B cell (primary cell): ENCODE data around the gene MAML2. TPM values are rescaled to one million over a fixed set of nuclear protein-coding genes. Genes with fewer than 3 reads are reported as not detected.

Experiments
- ATAC-seq: fragments of 200-7000 bp; cut with Tn5 transposase; one replicate; pipeline ENCODE4 v1.10.0; 2021; ENCODE audit warnings: low read depth, mild to moderate bottlenecking, moderate number of reproducible peaks, moderate library complexity
- CTCF ChIA-PET: fragments of 350-600 bp; sonication (Branson Sonifier 250); formaldehyde crosslinking; loops from one replicate; lab custom pipeline; 2021; ENCODE audit warnings: antibody characterized with exemption, inconsistent platforms; lab: Charles Lee
- POLR2A ChIA-PET: fragments of 350-600 bp; sonication (Branson Sonifier 250); formaldehyde crosslinking; loops from one replicate; lab custom pipeline; 2021; ENCODE audit warnings: antibody characterized with exemption; lab: Charles Lee
- DNase-seq: peaks from one replicate; pipeline ENCODE4 v3.0.0; 2013
- H2AFZ ChIP-seq: 2 replicates; pipeline ENCODE4 v1.6.1; 2012; ENCODE audit warnings: mild to moderate bottlenecking, low read depth, low read length; ENCODE audit not compliant: insufficient read depth, poor library complexity, severe bottlenecking
- H3K27ac ChIP-seq, 2 donors: 1 replicate in 1 of 2; 2 replicates in 1 of 2; pipeline ENCODE4 v1.5.1; 2012 to 2013; ENCODE audit warnings: low read length in 2 of 2, mild to moderate bottlenecking in 2 of 2, moderate library complexity in 1 of 2
- H3K27me3 ChIP-seq, 4 experiments: fragments of 200-600 bp in 1 of 4; sonication (generic) in 1 of 4; replicated peaks in 1 of 4; 1 replicate in 2 of 4; 2 replicates in 2 of 4; pipeline versions ENCODE4 v1.6.1 to v1.7.0; 2013 to 2016; ENCODE audit warnings: low read length in 3 of 4, mild to moderate bottlenecking in 2 of 4, mixed read lengths in 1 of 4, moderate library complexity in 1 of 4; ENCODE audit not compliant: insufficient read depth in 4 of 4, control insufficient read depth in 3 of 4; ENCODE audit errors: control extremely low read depth in 1 of 4
- H3K36me3 ChIP-seq, 2 experiments: replicated peaks in 1 of 2; 1 replicate in 1 of 2; 2 replicates in 1 of 2; pipeline versions ENCODE4 v1.6.1 to v1.7.1; 2013; ENCODE audit warnings: low read length in 1 of 2; ENCODE audit not compliant: insufficient read depth in 2 of 2, control insufficient read depth in 1 of 2; ENCODE audit errors: control extremely low read depth in 1 of 2, extremely low read depth in 1 of 2
- H3K4me1 ChIP-seq, 2 donors: fragments of 200-600 bp in 1 of 2; sonication (generic) in 1 of 2; 1 replicate in 1 of 2; 2 replicates in 1 of 2; pipeline versions ENCODE4 v1.5.1 to v1.6.1; 2013 to 2017; ENCODE audit warnings: low read length in 2 of 2; ENCODE audit not compliant: control insufficient read depth in 2 of 2, insufficient read depth in 2 of 2
- H3K4me2 ChIP-seq: replicated peaks from 2 replicates; pipeline ENCODE3; 2012; ENCODE audit warnings: mild to moderate bottlenecking, low read depth, low read length; ENCODE audit not compliant: poor library complexity, severe bottlenecking
- H3K4me3 ChIP-seq, 5 experiments: fragments of 200-600 bp in 1 of 5; sonication (generic) in 1 of 5; 1 replicate in 3 of 5; 2 replicates in 2 of 5; pipeline versions ENCODE4 v1.5.1 to v1.7.0; 2011 to 2016; ENCODE audit warnings: low read length in 4 of 5, mild to moderate bottlenecking in 4 of 5, low read depth in 2 of 5, control low read depth in 1 of 5, moderate library complexity in 1 of 5; ENCODE audit not compliant: insufficient read depth in 1 of 5; ENCODE audit errors: control extremely low read depth in 1 of 5, extremely low read depth in 1 of 5
- H3K79me2 ChIP-seq: fragments of 200-600 bp; sonication (generic); one replicate; pipeline ENCODE4 v1.6.0; 2016; ENCODE audit warnings: low read length; ENCODE audit not compliant: control insufficient read depth, insufficient read depth
- H3K9ac ChIP-seq: fragments of 200-600 bp; sonication (generic); 2 replicates; pipeline ENCODE4 v1.6.1; 2017; ENCODE audit warnings: mild to moderate bottlenecking, low read length, moderate library complexity
- H3K9me3 ChIP-seq, 3 donors: one replicate each; pipeline versions ENCODE4 v1.6.1 to v1.7.1; 2013; ENCODE audit warnings: low read length in 2 of 3; ENCODE audit not compliant: control insufficient read depth in 2 of 3, insufficient read depth in 1 of 3; ENCODE audit errors: control extremely low read depth in 1 of 3
- H4K20me1 ChIP-seq: 2 replicates; pipeline ENCODE4 v1.6.0; 2012; ENCODE audit warnings: mild to moderate bottlenecking, low read length; ENCODE audit not compliant: insufficient read depth, control insufficient read depth, poor library complexity, severe bottlenecking
- H3K27ac Mint-ChIP-seq: one replicate; pipeline ENCODE4 v1.8.0; 2021; ENCODE audit warnings: mixed read lengths
- H3K27me3 Mint-ChIP-seq: one replicate; pipeline ENCODE4 v1.8.0; 2021; ENCODE audit warnings: mixed read lengths
- H3K4me1 Mint-ChIP-seq: one replicate; pipeline ENCODE4 v1.8.0; 2021; ENCODE audit warnings: mixed read lengths
- H3K4me3 Mint-ChIP-seq: one replicate; pipeline ENCODE4 v1.8.0; 2021; ENCODE audit warnings: mixed read lengths
- H3K9me3 Mint-ChIP-seq: one replicate; pipeline ENCODE4 v1.8.0; 2022; ENCODE audit warnings: mixed read lengths; ENCODE audit not compliant: insufficient read depth
- EZH2 ChIP-seq: IDR thresholded peaks from 2 replicates; pipeline ENCODE4 v1.6.1; 2012; ENCODE audit warnings: borderline replicate concordance, low read depth, mild to moderate bottlenecking, moderate library complexity, low read length; ENCODE audit not compliant: insufficient read depth, poor library complexity, severe bottlenecking
- WGBS: methylation state at CpG from one replicate; pipeline ENCODE4 v1.1.5; 2013; ENCODE audit warnings: missing lambda C conversion rate; ENCODE audit not compliant: insufficient coverage; 5-methylcytosine and 5-hydroxymethylcytosine counted together
- intact Hi-C: fragments of 100-400 bp; cut with micrococcal nuclease; formaldehyde crosslinking; loops from one replicate; pipeline ENCODE4 v1.10.0; 2022
- polyA plus RNA-seq: library from polyadenylated mRNA; depleted of rRNA; stranded (reverse); fragments of >200 nt; gene quantifications from 2 replicates; pipeline ENCODE4 v1.2.3, GENCODE V29; 2012
- total RNA-seq, 2 donors: library from RNA; stranded (reverse); fragments of 120-200 nt in 1 of 2; gene quantifications; 1 replicate in 1 of 2; 2 replicates in 1 of 2; pipeline versions ENCODE4 v1.2.3 to v1.2.4, GENCODE V29; 2013 to 2022
- TF ChIP-seq, protein P1 (sequence below): fragments of 200-600 bp; IDR thresholded peaks from one replicate; pipeline ENCODE4 v1.8.0; 2022; ENCODE audit warnings: antibody characterized with exemption, mild to moderate bottlenecking

MAML2 gene
- total and polyA plus RNA-seq, 2 donors (not counting 1 experiment from before 2014, with no cell fraction given), result 10.7 to 26.4 TPM

DNA sequence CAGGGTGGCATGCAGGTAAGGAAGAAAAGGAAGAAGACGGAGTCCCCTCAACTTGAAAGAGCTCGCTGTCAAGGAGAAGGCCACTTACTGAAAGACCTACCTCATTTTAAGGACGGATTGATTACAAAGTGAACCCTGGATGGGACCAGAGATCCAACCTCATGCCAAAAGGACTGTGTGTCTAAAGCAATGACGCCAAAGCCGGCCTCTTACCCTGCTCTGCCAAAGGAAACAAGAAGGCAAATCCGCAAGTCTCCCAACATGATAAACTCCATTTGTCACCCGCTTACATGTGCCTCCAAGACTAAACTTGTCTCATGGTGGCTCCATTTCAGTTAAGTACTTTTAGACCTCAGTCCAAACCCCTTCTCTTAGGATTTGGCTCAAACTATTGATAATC is 270.4 kb downstream of the MAML2 start:
- no peak overlapping the region for H2AFZ ChIP-seq
- H3K4me1 Mint-ChIP-seq, result peaks cover 39% of the 10 kb centered on the region
- H3K27me3 Mint-ChIP-seq, result no peaks in the 10 kb centered on the region
- no peak overlapping the region for H3K4me3 ChIP-seq
- TF ChIP-seq, protein P1, sequence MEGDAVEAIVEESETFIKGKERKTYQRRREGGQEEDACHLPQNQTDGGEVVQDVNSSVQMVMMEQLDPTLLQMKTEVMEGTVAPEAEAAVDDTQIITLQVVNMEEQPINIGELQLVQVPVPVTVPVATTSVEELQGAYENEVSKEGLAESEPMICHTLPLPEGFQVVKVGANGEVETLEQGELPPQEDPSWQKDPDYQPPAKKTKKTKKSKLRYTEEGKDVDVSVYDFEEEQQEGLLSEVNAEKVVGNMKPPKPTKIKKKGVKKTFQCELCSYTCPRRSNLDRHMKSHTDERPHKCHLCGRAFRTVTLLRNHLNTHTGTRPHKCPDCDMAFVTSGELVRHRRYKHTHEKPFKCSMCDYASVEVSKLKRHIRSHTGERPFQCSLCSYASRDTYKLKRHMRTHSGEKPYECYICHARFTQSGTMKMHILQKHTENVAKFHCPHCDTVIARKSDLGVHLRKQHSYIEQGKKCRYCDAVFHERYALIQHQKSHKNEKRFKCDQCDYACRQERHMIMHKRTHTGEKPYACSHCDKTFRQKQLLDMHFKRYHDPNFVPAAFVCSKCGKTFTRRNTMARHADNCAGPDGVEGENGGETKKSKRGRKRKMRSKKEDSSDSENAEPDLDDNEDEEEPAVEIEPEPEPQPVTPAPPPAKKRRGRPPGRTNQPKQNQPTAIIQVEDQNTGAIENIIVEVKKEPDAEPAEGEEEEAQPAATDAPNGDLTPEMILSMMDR, result no peak
- no peak for TF ChIP-seq EZH2
- intact Hi-C loops, result no loop called here
- H4K20me1 ChIP-seq, result no peaks in the 10 kb centered on the region
- ChIA-PET CTCF (interaction anchor here (0.6 to 3.0 kb wide), 3 partner anchors 18 to 535 kb away, joined by 3 to 24 read pairs (median 4); partner anchors contain the start of gene MAML2), POLR2A (no interaction called here)
- no peak overlapping the region for H3K4me2 ChIP-seq
- peaks cover 29 to 30% of the 10 kb centered on the region in 2 donors for H3K4me1 ChIP-seq
- no peaks in the 10 kb centered on the region for H3K27me3 ChIP-seq
- H3K9ac ChIP-seq, result no peak overlapping the region
- WGBS, result 98% methylated on average over 6 of the region's 7 CpGs
- peaks cover 0 to 2% of the 10 kb centered on the region in 2 experiments for H3K36me3 ChIP-seq
- no peak for DNase-seq
- H3K79me2 ChIP-seq, result peaks cover 3% of the 10 kb centered on the region
- H3K4me3 Mint-ChIP-seq, result no peak overlapping the region
- no peak for ATAC-seq
- H3K9me3 Mint-ChIP-seq, result no peaks in the 10 kb centered on the region
- no peaks in the 10 kb centered on the region for H3K9me3 ChIP-seq
- H3K27ac Mint-ChIP-seq, result no peak overlapping the region
- H3K27ac ChIP-seq, result no peak overlapping the region

DNA sequence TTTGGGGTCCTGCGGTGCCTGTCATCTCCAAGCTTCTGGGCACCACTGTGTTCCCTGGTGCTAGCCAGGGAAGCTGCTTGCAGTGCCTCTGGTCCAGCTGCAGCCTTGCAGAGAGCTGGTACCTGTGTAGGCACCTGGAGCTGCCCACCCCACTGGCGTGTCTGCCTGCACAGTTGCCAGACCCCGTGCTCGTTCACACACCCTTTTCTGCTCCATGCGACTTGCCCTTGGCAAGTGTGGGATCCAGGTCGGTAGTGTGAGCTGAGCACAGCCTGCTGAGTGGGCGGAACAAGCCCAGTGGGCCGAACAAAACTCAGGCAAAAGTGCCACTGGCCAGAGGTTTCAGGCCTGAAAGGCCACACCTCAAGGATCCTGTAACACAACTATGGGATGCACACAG is 272.5 kb downstream of the MAML2 start:
- DNase-seq (no peak), ATAC-seq (no peak)
- Mint-ChIP-seq H3K9me3 (no peaks in the 10 kb centered on the region), H3K27me3 (no peaks in the 10 kb centered on the region), H3K27ac (no peak overlapping the region), H3K4me3 (no peak overlapping the region), H3K4me1 (peaks cover 31% of the 10 kb centered on the region)
- Histone ChIP-seq H4K20me1 (peaks cover 6% of the 10 kb centered on the region), H3K9me3 (no peaks in the 10 kb centered on the region), H3K79me2 (peaks cover 5% of the 10 kb centered on the region), H3K4me1 (peaks cover 16% of the 10 kb centered on the region in 2 donors), H3K27ac (no peak overlapping the region), H3K9ac (no peak overlapping the region), H3K36me3 (peaks cover 0 to 2% of the 10 kb centered on the region in 2 experiments), H2AFZ (no peak overlapping the region), H3K27me3 (no peaks in the 10 kb centered on the region), H3K4me3 (no peak overlapping the region), H3K4me2 (no peak overlapping the region)
- intact Hi-C loops, result no loop called here
- whole genome bisulfite sequencing, result 92% methylated on average over 7 of the region's 8 CpGs
- POLR2A ChIA-PET, result no interaction called here
- CTCF ChIA-PET, result interaction anchor here (1.5 to 3.0 kb wide), 2 partner anchors 273 to 324 kb away, joined by 6 to 24 read pairs; partner anchors contain the start of gene MAML2
- TF ChIP-seq EZH2, result no peak
- TF ChIP-seq, protein P1, result no peak
